GM21447 (cell line): ENCODE data around the gene ROR1.

Experiments used
- ATAC-seq: cut with Tn5 transposase; IDR thresholded peaks from one replicate; pipeline ENCODE4 v1.9.1; 2021; ENCODE audit not compliant: unreplicated experiment

Gene ROR1

GRCh38 chr1:64043976-64044375 lies 270.2 kb downstream of the ROR1 start:
- ATAC-seq, result no peak

DNA sequence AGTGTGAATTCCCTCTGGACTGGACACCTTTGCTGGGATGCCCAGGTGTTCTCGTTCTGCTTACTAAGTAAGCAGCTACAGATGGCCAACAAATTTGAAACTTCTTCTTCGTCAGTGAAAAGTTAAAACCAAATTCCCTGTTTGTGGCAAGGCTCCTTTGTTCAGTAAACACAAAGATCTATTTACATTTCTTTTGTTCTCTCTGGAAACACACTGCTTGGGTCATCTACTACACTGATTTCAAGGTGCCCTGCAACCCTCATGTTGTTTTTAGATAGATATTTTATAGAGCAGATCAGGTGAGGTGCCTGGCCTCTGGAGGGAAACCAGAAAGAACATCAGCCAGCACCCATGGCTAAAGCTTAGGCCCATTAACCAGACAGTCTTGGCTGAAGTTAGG lies 272.4 kb downstream of the ROR1 start:
- no peak for ATAC-seq

- no peak for ATAC-seq
These were observed 273.1 kb downstream of the ROR1 start for GRCh38 chr1:64046891-64047290.

DNA sequence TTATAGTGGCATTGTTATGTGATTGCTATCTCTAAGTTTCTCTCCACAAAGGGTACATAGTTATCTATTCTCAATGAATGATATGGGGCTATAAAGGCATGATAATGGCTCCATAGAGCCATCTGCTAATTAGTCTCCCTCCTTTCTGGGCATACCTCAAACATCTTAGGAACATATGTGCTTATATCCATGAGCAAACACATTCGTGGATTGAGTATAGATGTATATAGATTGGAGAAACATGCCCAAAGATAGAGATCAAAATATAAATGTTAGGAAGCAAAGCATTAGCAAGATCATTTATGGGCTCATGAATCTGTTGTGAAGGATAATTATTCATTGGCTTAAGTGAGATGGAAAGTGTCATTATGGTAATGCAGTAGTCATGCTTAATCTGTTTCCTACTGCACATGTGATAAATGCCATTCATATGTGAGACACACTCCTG lies 273.8 kb downstream of the ROR1 start:
- no peak for ATAC-seq

DNA sequence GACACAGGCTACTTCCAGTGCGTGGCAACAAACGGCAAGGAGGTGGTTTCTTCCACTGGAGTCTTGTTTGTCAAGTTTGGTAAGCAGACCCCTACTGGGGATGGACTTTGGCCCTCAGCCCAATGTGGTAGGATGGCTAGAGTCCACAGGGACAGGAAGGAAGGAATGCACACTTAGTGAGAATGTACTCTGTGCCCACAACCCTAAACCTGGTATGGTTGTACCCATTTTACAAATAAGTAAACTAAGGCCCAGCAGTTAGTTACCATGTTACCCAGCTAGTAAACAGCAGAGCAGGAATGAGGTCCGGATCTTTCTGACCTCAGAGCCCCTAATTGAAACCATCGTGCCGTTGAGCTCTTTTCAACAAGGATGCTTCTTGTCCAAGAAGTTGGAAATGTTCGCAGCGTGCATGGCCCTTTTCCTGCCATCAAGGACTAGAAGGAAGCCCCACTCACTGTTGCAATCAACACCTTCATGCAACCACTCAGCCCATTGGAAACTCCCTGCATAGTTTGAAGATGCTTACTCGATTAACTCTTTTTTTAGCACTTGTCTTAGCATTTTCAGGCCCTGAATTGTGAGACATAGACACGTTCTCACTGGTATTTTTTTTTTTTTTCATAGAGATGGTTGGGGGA lies 276.2 kb downstream of the ROR1 start:
- ATAC-seq, result no peak

DNA sequence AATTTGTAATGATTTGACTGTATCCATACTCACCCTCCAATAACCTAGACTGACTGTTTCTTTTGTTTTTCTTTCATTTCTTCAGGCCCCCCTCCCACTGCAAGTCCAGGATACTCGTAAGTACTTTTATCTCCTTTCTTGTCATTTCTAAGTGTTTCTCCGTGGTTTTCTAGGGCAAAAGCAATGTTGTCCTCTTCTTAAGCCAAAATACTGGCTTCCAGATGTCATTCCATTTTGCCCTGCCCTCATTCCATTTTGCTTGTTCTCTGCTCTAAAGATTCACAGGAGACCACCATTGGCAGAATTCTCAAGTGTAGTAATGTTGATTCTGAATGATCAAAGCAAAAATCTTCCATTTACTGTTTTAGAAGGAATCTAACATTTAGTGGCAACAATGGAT lies 276.8 kb downstream of the ROR1 start:
- ATAC-seq, result no peak

- no peak for ATAC-seq
These were observed 278.0 kb downstream of the ROR1 start for GRCh38 chr1:64051796-64052195.

DNA sequence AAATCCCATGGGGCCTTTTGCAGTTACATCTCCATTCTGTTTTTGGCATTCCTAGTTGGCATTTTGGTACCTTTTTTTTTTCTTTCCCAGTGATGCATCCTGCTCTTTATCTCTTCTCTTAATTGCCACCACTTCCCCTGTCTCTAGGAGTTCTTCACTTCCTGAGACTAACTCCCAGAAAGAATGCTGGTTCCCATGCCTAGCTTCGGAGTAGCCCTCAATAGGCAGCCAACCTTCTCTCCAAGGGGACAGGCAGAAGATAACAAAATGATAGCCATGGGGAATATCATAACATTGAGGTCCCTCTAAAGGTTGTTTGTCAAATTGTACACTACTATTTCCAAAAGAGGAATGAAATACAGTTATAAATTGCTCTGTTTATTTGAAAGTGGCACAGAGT lies 279.0 kb downstream of the ROR1 start:
- ATAC-seq, result no peak

DNA sequence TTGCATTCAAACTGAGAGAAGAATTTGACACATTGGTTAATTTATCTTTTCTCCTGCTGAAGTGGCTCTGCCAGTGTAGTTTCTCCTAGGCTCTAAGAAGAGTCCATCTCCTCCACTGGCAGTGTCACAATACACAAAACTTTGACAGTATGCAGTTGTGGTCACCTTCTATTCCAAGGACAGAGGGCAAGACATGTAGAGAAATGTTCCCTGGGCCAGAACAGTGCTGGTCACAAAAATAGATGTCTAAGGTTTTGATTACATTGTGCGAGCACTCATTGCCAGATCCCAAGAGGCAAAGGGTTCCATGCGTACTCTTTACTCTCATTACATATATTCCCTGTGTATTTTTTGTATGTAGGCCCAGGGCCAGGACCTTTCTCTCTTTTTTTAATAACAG lies 281.5 kb downstream of the ROR1 start:
- ATAC-seq, result no peak

- no peak for ATAC-seq
These were observed 285.7 kb downstream of the ROR1 start for GRCh38 chr1:64059556-64059955.

- no peak for ATAC-seq
These were observed 286.9 kb downstream of the ROR1 start for GRCh38 chr1:64060611-64061302.

GRCh38 chr1:64061430-64062104 lies 287.8 kb downstream of the ROR1 start:
- ATAC-seq, result no peak

DNA sequence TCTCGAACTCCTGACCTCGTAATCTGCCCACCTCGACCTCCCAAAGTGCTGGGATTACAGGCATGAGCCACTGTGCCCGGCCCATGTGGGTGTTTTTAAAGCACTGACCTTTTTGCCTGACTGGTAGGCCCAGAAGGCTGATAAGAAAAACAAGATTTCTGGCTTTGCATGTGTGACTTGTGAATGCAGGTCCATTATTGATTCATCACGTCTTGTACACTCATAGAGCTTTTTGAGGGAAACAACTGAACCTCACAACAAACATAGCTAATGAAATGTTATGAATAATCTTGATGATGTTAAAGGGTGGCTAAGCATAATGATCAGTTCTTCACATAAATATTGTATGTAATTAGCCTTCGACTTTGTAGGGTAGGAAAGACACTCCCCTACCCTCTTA lies 288.7 kb downstream of the ROR1 start:
- ATAC-seq, result no peak

DNA sequence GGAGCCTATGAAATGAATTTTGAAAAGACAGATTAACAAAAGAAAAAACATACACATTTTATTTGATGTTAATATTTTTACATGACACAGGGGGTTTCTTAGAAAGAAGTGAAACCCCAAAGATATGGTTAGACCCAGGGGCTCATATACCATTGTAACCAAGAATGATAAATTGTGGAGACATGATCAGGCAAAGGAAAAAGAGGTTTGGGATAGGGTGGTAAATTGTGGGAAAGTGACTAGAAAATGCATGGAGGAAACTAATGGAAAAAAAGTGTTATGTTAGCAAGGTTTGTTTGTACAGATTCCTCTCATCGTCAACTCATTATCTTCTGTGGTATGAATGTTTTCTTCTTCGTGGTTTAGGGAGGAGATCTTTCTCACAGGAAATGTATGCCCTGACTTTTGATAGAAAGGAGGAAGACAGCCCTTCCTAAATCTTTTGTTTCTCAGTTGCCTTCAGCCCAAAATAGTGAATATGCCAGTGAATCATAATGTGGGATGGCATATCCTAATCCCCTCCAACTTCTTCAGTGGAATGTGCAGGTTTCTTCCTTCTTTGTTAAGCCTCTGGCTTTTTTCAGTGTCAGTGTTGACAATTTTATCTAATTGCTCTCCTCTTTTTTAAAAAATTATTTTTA lies 289.2 kb downstream of the ROR1 start:
- ATAC-seq, result no peak

- ATAC-seq, result no peak
These were observed 291.8 kb downstream of the ROR1 start for GRCh38 chr1:64065571-64065970.

GRCh38 chr1:64072089-64072793 lies 298.4 kb downstream of the ROR1 start:
- ATAC-seq, result no peak

- no peak for ATAC-seq
These were observed 299.9 kb downstream of the ROR1 start for GRCh38 chr1:64073705-64074104.

DNA sequence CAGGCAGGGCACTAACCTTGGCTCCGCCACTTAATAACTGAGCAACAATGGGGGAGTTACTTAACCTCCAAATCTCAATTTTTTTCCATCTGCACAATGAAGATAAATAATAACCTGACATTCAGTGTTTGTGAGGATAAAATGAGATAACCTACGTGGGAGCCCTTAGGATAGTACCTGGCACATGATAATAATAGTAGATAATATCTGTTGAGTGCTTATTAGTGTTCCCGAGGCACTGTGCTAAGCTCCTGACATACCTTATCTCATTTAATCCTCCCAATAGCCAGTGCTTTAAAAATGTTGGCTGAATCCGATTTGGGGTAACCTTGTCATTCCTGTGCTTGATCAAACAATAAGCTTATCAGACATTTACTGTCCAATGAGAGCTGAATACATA lies 300.9 kb downstream of the ROR1 start:
- ATAC-seq, result no peak

GRCh38 chr1:64077281-64077940 lies 303.6 kb downstream of the ROR1 start:
- no peak for ATAC-seq

- ATAC-seq, result no peak
These were observed 307.2 kb downstream of the ROR1 start for GRCh38 chr1:64080941-64081562.
